BJ (cell line): Measurements from ENCODE around the gene MAP2K5. TPM values are rescaled to one million over a fixed set of nuclear protein-coding genes. Genes with fewer than 3 reads are reported as not detected.

ENCODE experiments used
- CTCF ChIA-PET: fragments of 350-600 bp; formaldehyde crosslinking; extraction: SDS; loops from one replicate; lab custom pipeline; 2021; ENCODE audit warnings: antibody characterized with exemption, inconsistent platforms; lab: Yijun Ruan, JAX
- POLR2A ChIA-PET: fragments of 300-600 bp; sonication (Branson Sonifier 250); formaldehyde crosslinking; extraction: SDS; loops from one replicate; lab custom pipeline; 2021; ENCODE audit warnings: antibody characterized with exemption; lab: Charles Lee
- DNase-seq: peaks from one replicate; pipeline ENCODE4 v3.0.0-alpha.2; 2011; ENCODE audit warnings: low read depth
- H3K27me3 ChIP-seq: 2 replicates; pipeline ENCODE4 v1.6.0; 2011; ENCODE audit warnings: low read length; ENCODE audit not compliant: control insufficient read depth, insufficient read depth
- H3K36me3 ChIP-seq: 2 replicates; pipeline ENCODE4 v1.5.1; 2011; ENCODE audit warnings: low read length; ENCODE audit not compliant: control insufficient read depth, insufficient read depth
- H3K4me3 ChIP-seq: 2 replicates; pipeline ENCODE4 v1.5.1; 2011; ENCODE audit warnings: low read depth, mild to moderate bottlenecking, control low read depth, low read length
- CTCF ChIP-seq: IDR thresholded peaks from 2 replicates; pipeline ENCODE4 v1.5.1; 2011; ENCODE audit warnings: low read depth, mild to moderate bottlenecking, control low read depth, inconsistent platforms, low read length, moderate library complexity; ENCODE audit not compliant: insufficient read depth
- polyA plus RNA-seq: library from polyadenylated mRNA; depleted of rRNA; stranded (reverse); fragments of >200 nt; gene quantifications from 2 replicates; pipeline ENCODE4 v1.2.3, GENCODE V29; 2011

The MAP2K5 gene
- polyA plus RNA-seq, 1 experiment: 5.6 TPM

DNA sequence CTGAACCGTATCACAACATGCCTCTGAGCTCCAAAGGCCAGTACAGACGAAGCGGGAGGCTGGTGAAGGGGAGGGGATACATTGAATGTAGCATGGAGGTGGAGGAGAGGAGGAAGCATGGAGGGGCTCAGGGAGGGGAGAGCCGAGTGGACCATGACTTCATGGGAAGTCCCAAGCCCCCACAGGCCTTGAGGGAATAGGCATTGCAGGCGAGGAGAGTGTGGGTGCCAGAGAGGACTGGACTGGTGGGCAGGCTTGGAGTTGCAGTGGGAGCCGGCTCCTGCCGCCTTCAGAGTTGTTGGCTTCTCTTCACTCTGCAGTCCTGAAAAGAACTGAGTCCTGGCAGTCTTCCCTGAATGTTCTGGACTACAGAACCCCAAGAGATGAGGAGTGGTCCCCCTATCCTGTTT is 300.6 kb downstream of the MAP2K5 start:
- POLR2A ChIA-PET: no interaction called here

GRCh38 chr15:67843571-67844387 is 301.3 kb downstream of the MAP2K5 start:
- H3K27me3 ChIP-seq: no peaks in the 10 kb centered on the region
- H3K4me3 ChIP-seq: no peak overlapping the region
- DNase-seq: peak; percentile 63
- CTCF ChIA-PET: interaction anchor here (1.0 to 1.4 kb wide), 4 partner anchors 20 to 311 kb away, joined by 3 to 8 read pairs (median 3); no protein-coding TSS in a partner anchor
- POLR2A ChIA-PET: no interaction called here
- H3K36me3 ChIP-seq: no peaks in the 10 kb centered on the region
- no peak for TF ChIP-seq CTCF

More for the DNA sequence above, 300.6 kb downstream of the MAP2K5 start:
- no peak overlapping the region for H3K4me3 ChIP-seq
- TF ChIP-seq CTCF: no peak
- no peak for DNase-seq
- no peaks in the 10 kb centered on the region for H3K27me3 ChIP-seq
- H3K36me3 ChIP-seq: no peaks in the 10 kb centered on the region
- CTCF ChIA-PET: interaction anchor here (0.8 to 1.1 kb wide), 2 partner anchors 21 to 147 kb away, joined by 3 to 4 read pairs; no protein-coding TSS in a partner anchor

DNA sequence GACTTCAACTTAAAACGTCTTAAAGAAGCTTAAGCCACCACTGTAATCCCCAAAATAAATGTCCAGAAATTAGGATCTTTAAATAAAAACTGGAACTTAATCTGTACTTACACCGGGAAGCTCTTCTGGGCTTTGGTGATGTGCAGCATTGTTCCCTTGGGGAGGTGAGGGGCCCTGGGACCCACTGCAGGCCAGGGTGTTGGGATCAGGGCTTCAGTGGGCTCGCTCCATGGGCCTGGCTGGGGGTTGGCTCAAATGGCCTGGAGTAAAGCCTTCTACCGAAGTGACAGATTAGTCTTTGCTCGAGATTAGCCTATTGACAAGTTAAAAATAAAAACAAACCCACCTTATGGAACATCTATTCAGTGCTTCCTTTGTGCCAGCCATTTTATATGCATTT is 303.5 kb downstream of the MAP2K5 start:
- POLR2A ChIA-PET: no interaction called here
- no peak for DNase-seq
- CTCF ChIA-PET: interaction anchor here (0.6 to 1.2 kb wide), 2 partner anchors 14 to 17 kb away, joined by 3 to 5 read pairs; no protein-coding TSS in a partner anchor
- Histone ChIP-seq H3K36me3 (no peaks in the 10 kb centered on the region), H3K27me3 (no peaks in the 10 kb centered on the region), H3K4me3 (no peak overlapping the region)
- TF ChIP-seq CTCF: no peak

GRCh38 chr15:67849538-67849937 is 307.0 kb downstream of the MAP2K5 start:
- DNase-seq: no peak
- ChIA-PET POLR2A (no interaction called here), CTCF (no interaction called here)

More at GRCh38 chr15:67849538-67849937, 307.0 kb downstream of the MAP2K5 start:
- H3K4me3 ChIP-seq: no peak overlapping the region
- H3K27me3 ChIP-seq: no peaks in the 10 kb centered on the region
- TF ChIP-seq CTCF: no peak
- no peaks in the 10 kb centered on the region for H3K36me3 ChIP-seq
